ENCODE results near the gene SBNO2. TPM values are rescaled to one million over a fixed set of nuclear protein-coding genes. Genes with fewer than 3 reads are reported as not detected.

Gene SBNO2
- total RNA-seq, 1 donor from 2014 or later, result 125 TPM

DNA sequence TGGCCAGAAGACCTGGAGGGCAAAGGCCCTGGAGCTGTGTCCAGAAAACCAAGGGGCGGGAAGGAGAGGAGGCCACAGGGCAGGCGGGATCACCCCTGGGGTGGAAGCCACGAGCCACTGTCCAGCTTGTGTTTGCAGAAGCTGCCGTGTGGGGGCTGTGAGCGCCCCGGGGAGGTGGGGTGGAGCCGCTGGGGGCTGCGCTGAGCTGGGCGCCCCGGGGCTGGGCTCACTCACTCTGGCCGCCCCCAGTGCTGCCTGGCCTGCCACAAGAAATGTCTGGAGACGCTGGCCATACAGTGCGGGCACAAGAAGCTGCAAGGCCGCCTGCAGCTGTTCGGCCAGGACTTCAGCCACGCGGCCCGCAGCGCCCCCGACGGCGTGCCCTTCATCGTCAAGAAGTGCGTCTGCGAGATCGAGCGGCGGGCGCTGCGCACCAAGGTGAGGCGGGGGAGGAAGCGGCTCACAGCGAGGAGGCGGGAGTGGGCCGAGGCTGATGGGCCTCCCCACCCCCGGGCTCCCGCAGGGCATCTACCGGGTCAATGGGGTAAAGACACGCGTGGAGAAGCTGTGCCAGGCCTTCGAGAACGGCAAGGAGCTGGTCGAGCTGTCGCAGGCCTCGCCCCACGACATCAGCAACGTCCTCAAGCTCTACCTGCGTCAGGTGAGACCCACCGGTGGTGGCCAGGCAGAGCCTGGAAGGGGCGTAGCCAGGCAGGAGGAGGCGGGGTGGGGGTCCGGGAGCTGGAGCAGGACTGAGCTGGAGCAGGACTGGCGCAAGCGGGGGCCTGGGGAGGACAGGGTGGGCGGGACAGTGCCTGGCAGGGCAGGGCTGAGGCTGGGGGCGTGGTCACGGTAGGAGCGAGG is 92.5 kb downstream of the SBNO2 start:
- ATAC-seq (no peak), DNase-seq (peak; percentile 72)
- H3K27me3 ChIP-seq, result no peaks in the 10 kb centered on the region
- peaks cover 58% of the 10 kb centered on the region for H3K36me3 ChIP-seq
- H3K9me3 ChIP-seq, result no peaks in the 10 kb centered on the region
- H3K4me3 ChIP-seq, result no peak overlapping the region
- no peak overlapping the region for H3K27ac ChIP-seq
- intact Hi-C loops (cut with DNase I), result loop anchor here (10.0 kb wide), 1 partner anchor 47 kb away; no protein-coding TSS in a partner anchor
- peaks cover 24% of the 10 kb centered on the region for H3K4me1 ChIP-seq
- TF ChIP-seq, protein P1, sequence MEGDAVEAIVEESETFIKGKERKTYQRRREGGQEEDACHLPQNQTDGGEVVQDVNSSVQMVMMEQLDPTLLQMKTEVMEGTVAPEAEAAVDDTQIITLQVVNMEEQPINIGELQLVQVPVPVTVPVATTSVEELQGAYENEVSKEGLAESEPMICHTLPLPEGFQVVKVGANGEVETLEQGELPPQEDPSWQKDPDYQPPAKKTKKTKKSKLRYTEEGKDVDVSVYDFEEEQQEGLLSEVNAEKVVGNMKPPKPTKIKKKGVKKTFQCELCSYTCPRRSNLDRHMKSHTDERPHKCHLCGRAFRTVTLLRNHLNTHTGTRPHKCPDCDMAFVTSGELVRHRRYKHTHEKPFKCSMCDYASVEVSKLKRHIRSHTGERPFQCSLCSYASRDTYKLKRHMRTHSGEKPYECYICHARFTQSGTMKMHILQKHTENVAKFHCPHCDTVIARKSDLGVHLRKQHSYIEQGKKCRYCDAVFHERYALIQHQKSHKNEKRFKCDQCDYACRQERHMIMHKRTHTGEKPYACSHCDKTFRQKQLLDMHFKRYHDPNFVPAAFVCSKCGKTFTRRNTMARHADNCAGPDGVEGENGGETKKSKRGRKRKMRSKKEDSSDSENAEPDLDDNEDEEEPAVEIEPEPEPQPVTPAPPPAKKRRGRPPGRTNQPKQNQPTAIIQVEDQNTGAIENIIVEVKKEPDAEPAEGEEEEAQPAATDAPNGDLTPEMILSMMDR (IDR thresholded peaks at IDR 0.05), result no peak

DNA sequence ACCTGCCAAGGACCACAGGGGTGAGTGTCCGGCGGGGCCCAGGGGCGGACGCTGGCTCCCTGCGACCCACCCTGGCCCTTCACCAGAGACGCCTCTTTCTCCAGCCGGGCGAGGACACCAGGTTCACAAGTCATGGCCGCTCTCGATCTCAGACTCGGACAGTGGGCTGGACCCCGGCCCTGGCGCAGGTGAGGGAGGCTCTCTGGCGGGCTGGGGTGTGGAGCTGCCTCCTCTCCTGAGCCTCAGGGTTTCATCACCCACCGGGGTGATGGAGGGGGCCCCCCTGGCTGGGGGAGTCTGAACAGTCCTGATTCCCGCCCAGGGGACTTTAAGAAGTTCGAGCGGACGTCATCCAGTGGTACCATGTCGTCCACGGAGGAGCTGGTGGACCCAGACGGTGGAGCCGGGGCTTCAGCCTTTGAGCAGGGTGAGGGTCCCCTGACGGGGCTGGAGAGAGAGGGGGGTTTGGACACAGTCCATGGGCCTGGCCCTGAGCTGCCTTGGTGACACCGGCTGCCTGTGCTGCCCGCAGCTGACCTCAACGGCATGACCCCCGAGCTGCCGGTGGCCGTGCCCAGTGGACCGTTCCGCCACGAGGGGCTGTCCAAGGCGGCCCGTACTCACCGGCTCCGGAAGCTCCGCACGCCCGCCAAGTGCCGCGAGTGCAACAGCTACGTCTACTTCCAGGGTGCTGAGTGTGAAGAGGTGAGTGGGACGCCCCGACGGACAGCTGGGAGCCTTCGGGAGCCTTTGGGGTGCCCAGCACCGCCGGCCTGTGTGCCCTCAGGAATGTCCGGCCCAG is 93.5 kb downstream of the SBNO2 start:
- TF ChIP-seq, protein P1 (IDR thresholded peaks at IDR 0.05), result no peak
- peak; percentile 66 for DNase-seq
- no peak for ATAC-seq
- H3K36me3 ChIP-seq, result peaks cover 48% of the 10 kb centered on the region
- H3K27ac ChIP-seq, result no peak overlapping the region
- no peaks in the 10 kb centered on the region for H3K9me3 ChIP-seq
- H3K4me3 ChIP-seq, result no peak overlapping the region
- H3K4me1 ChIP-seq, result peaks cover 31% of the 10 kb centered on the region
- intact Hi-C loops (cut with DNase I), result loop anchor here (10.0 kb wide), 1 partner anchor 46 kb away; no protein-coding TSS in a partner anchor
- no peaks in the 10 kb centered on the region for H3K27me3 ChIP-seq

DNA sequence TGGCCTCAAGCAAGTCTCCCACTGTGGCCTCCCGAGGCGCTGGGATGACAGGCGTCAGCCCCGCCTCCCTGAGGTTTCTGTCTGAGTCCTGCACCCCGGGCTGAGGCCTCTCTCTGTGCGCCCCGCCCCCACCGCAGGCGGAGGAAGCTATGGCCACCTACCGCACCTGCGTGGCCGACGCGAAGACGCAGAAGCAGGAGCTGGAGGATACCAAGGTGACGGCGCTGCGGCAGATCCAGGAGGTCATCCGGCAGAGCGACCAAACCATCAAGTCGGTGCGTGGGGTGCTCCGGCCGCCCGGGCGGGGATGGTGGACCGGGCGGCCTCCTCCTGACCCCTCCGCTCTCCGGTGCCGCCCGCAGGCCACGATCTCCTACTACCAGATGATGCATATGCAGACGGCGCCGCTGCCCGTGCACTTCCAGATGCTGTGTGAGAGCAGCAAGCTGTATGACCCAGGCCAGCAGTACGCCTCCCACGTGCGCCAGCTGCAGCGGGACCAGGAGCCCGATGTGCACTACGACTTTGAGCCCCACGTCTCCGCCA is 94.4 kb downstream of the SBNO2 start:
- TF ChIP-seq, protein P1 (IDR thresholded peaks at IDR 0.05), result no peak
- intact Hi-C loops (cut with DNase I), result loop anchor here (10.0 kb wide), 1 partner anchor 45 kb away; no protein-coding TSS in a partner anchor
- no peak for ATAC-seq

DNA sequence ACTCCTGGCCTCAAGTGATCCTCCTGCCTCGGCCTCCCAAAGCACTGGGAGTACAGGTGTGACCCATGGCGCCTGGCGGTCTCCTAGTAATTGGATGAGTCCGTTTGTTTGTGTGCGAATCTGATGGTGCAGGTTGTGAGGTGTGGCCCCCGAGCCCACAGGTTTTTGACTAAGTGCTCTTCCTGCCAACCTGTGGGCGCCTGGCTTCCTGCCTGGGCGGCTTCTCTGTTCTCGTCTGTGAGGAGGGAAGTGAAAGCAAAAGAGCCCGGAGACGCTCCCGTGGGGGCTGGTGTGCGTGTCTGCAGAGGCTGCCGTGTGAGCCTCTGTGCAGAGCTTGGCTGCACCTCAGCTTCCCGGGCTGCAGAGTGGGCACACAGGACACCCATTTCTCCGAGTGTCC is 97.1 kb downstream of the SBNO2 start:
- H3K27me3 ChIP-seq, result no peaks in the 10 kb centered on the region
- peak overlapping the region; percentile 20 for H3K4me3 ChIP-seq
- ATAC-seq (peak; percentile 55), DNase-seq (peak; percentile 88)
- no peaks in the 10 kb centered on the region for H3K9me3 ChIP-seq
- H3K36me3 ChIP-seq, result peaks cover 22% of the 10 kb centered on the region
- TF ChIP-seq, protein P1 (IDR thresholded peaks at IDR 0.05), result no peak
- H3K4me1 ChIP-seq, result peaks cover 35% of the 10 kb centered on the region
- intact Hi-C loops (cut with DNase I), result no loop called here
- peak overlapping the region; percentile 65 for H3K27ac ChIP-seq

More for the DNA sequence above, 94.4 kb downstream of the SBNO2 start:
- H3K27me3 ChIP-seq, result no peaks in the 10 kb centered on the region
- DNase-seq, result peak; percentile 72
- H3K4me1 ChIP-seq, result peaks cover 38% of the 10 kb centered on the region
- H3K9me3 ChIP-seq, result no peaks in the 10 kb centered on the region
- H3K27ac ChIP-seq, result no peak overlapping the region
- peaks cover 40% of the 10 kb centered on the region for H3K36me3 ChIP-seq
- H3K4me3 ChIP-seq, result no peak overlapping the region

DNA sequence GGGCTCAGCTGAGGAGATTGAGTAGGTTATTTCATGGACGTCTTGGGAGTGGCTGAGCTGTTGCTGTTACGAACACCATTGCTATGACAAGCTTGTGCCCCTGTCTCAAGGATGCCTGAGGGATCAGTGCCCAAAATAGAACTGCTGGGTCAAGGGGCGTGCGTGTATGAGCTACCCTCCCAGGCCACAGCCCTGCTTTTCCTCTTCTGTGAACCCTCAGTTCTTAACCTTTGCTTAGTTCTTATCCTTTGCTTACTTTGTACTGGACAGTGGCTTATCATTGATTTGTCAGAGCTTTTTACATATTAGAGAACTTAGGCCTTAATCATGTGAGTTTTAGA is 98.1 kb downstream of the SBNO2 start:
- Histone ChIP-seq H3K27me3 (no peaks in the 10 kb centered on the region), H3K4me3 (no peak overlapping the region), H3K9me3 (no peaks in the 10 kb centered on the region), H3K4me1 (peaks cover 32% of the 10 kb centered on the region), H3K27ac (peak overlapping the region; percentile 65), H3K36me3 (peaks cover 16% of the 10 kb centered on the region)
- DNase-seq (no peak), ATAC-seq (peak; percentile 2)
- TF ChIP-seq, protein P1 (IDR thresholded peaks at IDR 0.05), result no peak
- intact Hi-C loops (cut with DNase I), result no loop called here
